H1 (cell line): ENCODE results near the gene SLC15A3.

ENCODE experiments used
- BRCA1 ChIP-seq: IDR thresholded peaks from 2 replicates; pipeline ENCODE4 v1.6.1; 2012; ENCODE audit warnings: low read depth, low read length, improper control_type of control experiment
- CTBP2 ChIP-seq: IDR thresholded peaks from 2 replicates; pipeline ENCODE4 v1.7.0; 2011; ENCODE audit warnings: borderline replicate concordance, mild to moderate bottlenecking, moderate library complexity, mixed read lengths, low read length; ENCODE audit not compliant: insufficient read depth, insufficient read length
- EZH2 ChIP-seq: fragments of 200-600 bp; sonication (generic); IDR thresholded peaks from 2 replicates; pipeline ENCODE4 v1.7.1; 2012; ENCODE audit warnings: low read depth, mild to moderate bottlenecking, moderate library complexity, low read length, inconsistent platforms; ENCODE audit not compliant: severe bottlenecking
- POLR2A ChIP-seq, 2 experiments: IDR thresholded peaks; 1 replicate in 1 of 2; 2 replicates in 1 of 2; pipeline ENCODE4 v1.6.1; 2011; ENCODE audit warnings: low read depth in 2 of 2, low read length in 2 of 2, mild to moderate bottlenecking in 2 of 2; ENCODE audit errors: control extremely low read depth in 1 of 2
- POLR2AphosphoS5 ChIP-seq: IDR thresholded peaks from 2 replicates; pipeline ENCODE4 v1.6.1; 2011; ENCODE audit warnings: low read depth, low read length
- SP1 ChIP-seq: IDR thresholded peaks from 2 replicates; pipeline ENCODE4 v1.6.1; 2011; ENCODE audit warnings: low read depth, low read length
- SRF ChIP-seq: IDR thresholded peaks from 2 replicates; pipeline ENCODE4 v1.6.1; 2011; ENCODE audit warnings: mild to moderate bottlenecking, low read depth, low read length, moderate library complexity
- TF ChIP-seq, protein P1 (sequence below), 3 experiments: IDR thresholded peaks; 1 replicate in 2 of 3; 2 replicates in 1 of 3; pipeline versions ENCODE4 v1.5.1 to v1.6.1; 2011; ENCODE audit warnings: low read length in 3 of 3, mild to moderate bottlenecking in 3 of 3, inconsistent platforms in 2 of 3, low read depth in 1 of 3, moderate library complexity in 1 of 3; ENCODE audit not compliant: insufficient read depth in 1 of 3; ENCODE audit errors: control extremely low read depth in 1 of 3

DNA sequence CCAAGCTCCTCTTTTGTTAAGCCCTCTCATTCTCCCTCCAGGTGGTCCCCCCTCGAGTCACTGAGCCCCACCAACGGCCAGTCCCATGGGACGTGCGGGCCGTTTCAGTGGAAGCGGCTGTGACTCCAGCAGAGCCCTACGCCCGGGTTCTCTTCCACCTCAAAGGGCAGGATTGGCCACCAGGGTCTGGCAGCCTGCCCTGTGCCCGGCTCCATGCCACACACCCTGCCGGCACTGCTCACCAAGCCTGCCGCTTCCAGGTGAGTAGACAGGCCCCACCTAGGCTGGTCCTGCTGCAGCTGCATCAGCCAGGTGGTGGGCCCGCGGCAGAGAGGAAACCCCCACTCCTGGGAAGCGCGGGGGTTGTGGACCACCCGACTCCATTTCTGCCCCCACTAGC lies 24.4 kb downstream of the SLC15A3 start:
- TF ChIP-seq POLR2AphosphoS5 (no peak), SP1 (no peak), EZH2 (no peak), SRF (no peak), POLR2A (IDR thresholded peaks at IDR 0.05; ENCODE audit: control extremely low read depth in 1 of 2, low read depth in 2 of 2, low read length in 2 of 2) (no peak), BRCA1 (no peak), CTBP2 (no peak)
- TF ChIP-seq, protein P1, sequence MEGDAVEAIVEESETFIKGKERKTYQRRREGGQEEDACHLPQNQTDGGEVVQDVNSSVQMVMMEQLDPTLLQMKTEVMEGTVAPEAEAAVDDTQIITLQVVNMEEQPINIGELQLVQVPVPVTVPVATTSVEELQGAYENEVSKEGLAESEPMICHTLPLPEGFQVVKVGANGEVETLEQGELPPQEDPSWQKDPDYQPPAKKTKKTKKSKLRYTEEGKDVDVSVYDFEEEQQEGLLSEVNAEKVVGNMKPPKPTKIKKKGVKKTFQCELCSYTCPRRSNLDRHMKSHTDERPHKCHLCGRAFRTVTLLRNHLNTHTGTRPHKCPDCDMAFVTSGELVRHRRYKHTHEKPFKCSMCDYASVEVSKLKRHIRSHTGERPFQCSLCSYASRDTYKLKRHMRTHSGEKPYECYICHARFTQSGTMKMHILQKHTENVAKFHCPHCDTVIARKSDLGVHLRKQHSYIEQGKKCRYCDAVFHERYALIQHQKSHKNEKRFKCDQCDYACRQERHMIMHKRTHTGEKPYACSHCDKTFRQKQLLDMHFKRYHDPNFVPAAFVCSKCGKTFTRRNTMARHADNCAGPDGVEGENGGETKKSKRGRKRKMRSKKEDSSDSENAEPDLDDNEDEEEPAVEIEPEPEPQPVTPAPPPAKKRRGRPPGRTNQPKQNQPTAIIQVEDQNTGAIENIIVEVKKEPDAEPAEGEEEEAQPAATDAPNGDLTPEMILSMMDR (IDR thresholded peaks at IDR 0.05; ENCODE audit: control extremely low read depth in 1 of 3, insufficient read depth in 1 of 3, low read depth in 1 of 3, low read length in 3 of 3) = no peak
